OCI-LY1 (cell line): ENCODE results near the gene LITAFD.
"Not testable (repeated sequence)": the region's sequence is repeated elsewhere in the genome, so short reads cannot be mapped to it uniquely, and the experiment has no call there.

ENCODE experiments used
- H2AFZ ChIP-seq: fragments of 200-600 bp; sonication (generic), shearing (Covaris generic); 2 replicates; pipeline ENCODE4 v1.6.0; 2014; ENCODE audit warnings: antibody characterized with exemption, mild to moderate bottlenecking, low read length
- H3F3A ChIP-seq: fragments of 200-600 bp; sonication (generic), shearing (Covaris generic); 2 replicates; pipeline ENCODE4 v1.6.0; 2014; ENCODE audit warnings: mild to moderate bottlenecking, antibody characterized with exemption, low read length, moderate library complexity; ENCODE audit not compliant: insufficient read depth
- H3K27ac ChIP-seq: fragments of 200-600 bp; sonication (generic); 2 replicates; pipeline ENCODE4 v1.5.1; 2014; ENCODE audit warnings: low read length, mixed run types, mild to moderate bottlenecking, low read depth; ENCODE audit not compliant: poor library complexity, severe bottlenecking
- H3K27me3 ChIP-seq: fragments of 200-600 bp; sonication (generic); 2 replicates; pipeline ENCODE4 v1.6.0; 2014; ENCODE audit warnings: antibody characterized with exemption, mild to moderate bottlenecking, low read length, moderate library complexity; ENCODE audit not compliant: insufficient read depth
- H3K36me3 ChIP-seq: fragments of 200-600 bp; sonication (generic); 2 replicates; pipeline ENCODE4 v1.6.1; 2014; ENCODE audit warnings: mild to moderate bottlenecking, antibody characterized with exemption, low read length, moderate library complexity, mixed read lengths; ENCODE audit not compliant: insufficient read depth
- H3K4me1 ChIP-seq: fragments of 200-600 bp; sonication (generic); 2 replicates; pipeline ENCODE4 v1.5.1; 2014; ENCODE audit warnings: mild to moderate bottlenecking, low read length, moderate library complexity; ENCODE audit not compliant: insufficient read depth, severe bottlenecking
- H3K4me2 ChIP-seq: fragments of 200-600 bp; sonication (generic), shearing (Covaris generic); 2 replicates; pipeline ENCODE4 v1.6.1; 2014; ENCODE audit warnings: low read length
- H3K4me3 ChIP-seq: fragments of 200-600 bp; sonication (generic); 2 replicates; pipeline ENCODE4 v1.5.1; 2014; ENCODE audit warnings: low read length, low read depth, mild to moderate bottlenecking, mixed read lengths; ENCODE audit not compliant: poor library complexity, severe bottlenecking
- H3K79me2 ChIP-seq: fragments of 200-600 bp; shearing (Covaris generic); 2 replicates; pipeline ENCODE4 v1.6.1; 2016; ENCODE audit warnings: mixed run types, low read length, mixed read lengths; ENCODE audit not compliant: insufficient read depth
- H3K9ac ChIP-seq: fragments of 200-600 bp; sonication (generic), shearing (Covaris generic); 2 replicates; pipeline ENCODE4 v1.6.1; 2014; ENCODE audit warnings: mild to moderate bottlenecking, low read length, mixed read lengths
- H3K9me2 ChIP-seq: fragments of 200-600 bp; sonication (generic), shearing (Covaris generic); 2 replicates; pipeline ENCODE4 v1.6.1; 2014; ENCODE audit warnings: low read depth, mild to moderate bottlenecking, low read length, mixed read lengths
- H3K9me3 ChIP-seq: fragments of 200-600 bp; shearing (Covaris generic); 2 replicates; pipeline ENCODE4 v1.6.1; 2014; ENCODE audit warnings: low read length, mixed read lengths
- H4K20me1 ChIP-seq: fragments of 200-600 bp; sonication (generic), shearing (Covaris generic); 2 replicates; pipeline ENCODE4 v1.6.0; 2016; ENCODE audit warnings: mild to moderate bottlenecking, low read length; ENCODE audit not compliant: insufficient read depth
- CTCF ChIP-seq: fragments of 200-600 bp; sonication (generic), shearing (Covaris generic); IDR thresholded peaks from 2 replicates; pipeline ENCODE4 v1.5.1; 2017; ENCODE audit warnings: mild to moderate bottlenecking, antibody characterized with exemption, low read length, moderate library complexity, mixed read lengths
- EZH2 ChIP-seq: fragments of 200-600 bp; sonication (generic), shearing (Covaris generic); IDR thresholded peaks from 2 replicates; pipeline ENCODE4 v1.8.0; 2017; ENCODE audit warnings: borderline replicate concordance, mixed run types, mild to moderate bottlenecking, antibody characterized with exemption, low read length, moderate library complexity, mixed read lengths

The LITAFD gene

GRCh38 chr16:8867932-8868415 is 14.2 kb upstream of the LITAFD start:
- Histone ChIP-seq H3K4me2 (peak overlapping the region; percentile 97), H4K20me1 (no peaks in the 10 kb centered on the region), H3K9ac (peak overlapping the region; percentile 91), H3K27ac (peak overlapping the region; percentile 91), H2AFZ (no peak overlapping the region), H3K36me3 (peaks cover 8% of the 10 kb centered on the region; the same call in 1 of the 2 replicates), H3K4me3 (peak overlapping the region; percentile 81), H3K4me1 (peaks cover 55% of the 10 kb centered on the region), H3K9me2 (no peaks in the 10 kb centered on the region), H3K9me3 (no peaks in the 10 kb centered on the region), H3F3A (peaks cover 4% of the 10 kb centered on the region; the same call in 1 of the 2 replicates), H3K79me2 (peaks cover 47% of the 10 kb centered on the region), H3K27me3 (no peaks in the 10 kb centered on the region)
- no peak for TF ChIP-seq EZH2
- no peak for TF ChIP-seq CTCF

GRCh38 chr16:8868416-8869211 is 13.5 kb upstream of the LITAFD start, which contains the start of gene CARHSP1:
Gene CARHSP1, minus strand, starts transcription at chr16:8869006. Its CDS starts 9,678 bp downstream, at chr16:8859328.
- no peaks in the 10 kb centered on the region for H3K9me3 ChIP-seq
- H3K4me3 ChIP-seq: peak within 1 kb of the TSS; percentile 81
- H3K4me2 ChIP-seq: peak within 1 kb of the TSS; percentile 97
- no peaks in the 10 kb centered on the region for H3K27me3 ChIP-seq
- H3K27ac ChIP-seq: peak within 1 kb of the TSS; percentile 91
- 0 out of 2 replicates have a peak within 1 kb of the TSS, but pooled peaks have one; percentile 19 for H2AFZ ChIP-seq
- H3K36me3 ChIP-seq: peaks cover 3% of the 10 kb centered on the region; the same call in 1 of the 2 replicates
- H3K79me2 ChIP-seq: peaks cover 41% of the 10 kb centered on the region
- peak within 1 kb of the TSS; percentile 91 for H3K9ac ChIP-seq
- H3F3A ChIP-seq: peaks cover 4% of the 10 kb centered on the region; the same call in 1 of the 2 replicates
- peaks cover 55% of the 10 kb centered on the region for H3K4me1 ChIP-seq
- H4K20me1 ChIP-seq: no peaks in the 10 kb centered on the region
- no peaks in the 10 kb centered on the region for H3K9me2 ChIP-seq
- no peak for TF ChIP-seq EZH2
- no peak for TF ChIP-seq CTCF

GRCh38 chr16:8869212-8869987 is 12.8 kb upstream of the LITAFD start:
- Histone ChIP-seq H3K9ac (peak overlapping the region; percentile 57), H2AFZ (0 out of 2 replicates have a peak overlapping the region, but pooled peaks have one; percentile 19), H3K36me3 (no peaks in the 10 kb centered on the region; the same call in 1 of the 2 replicates), H3K27ac (peak overlapping the region; percentile 20), H3F3A (peaks cover 4% of the 10 kb centered on the region; the same call in 1 of the 2 replicates), H3K9me2 (no peaks in the 10 kb centered on the region), H3K4me1 (peaks cover 50% of the 10 kb centered on the region), H4K20me1 (no peaks in the 10 kb centered on the region), H3K4me2 (peak overlapping the region; percentile 72), H3K27me3 (no peaks in the 10 kb centered on the region), H3K9me3 (no peaks in the 10 kb centered on the region), H3K4me3 (peak overlapping the region; percentile 55), H3K79me2 (peaks cover 35% of the 10 kb centered on the region)
- TF ChIP-seq EZH2: no peak
- no peak for TF ChIP-seq CTCF

- not testable (repeated sequence) for H3K27me3 ChIP-seq, H3K27ac ChIP-seq, H3K4me3 ChIP-seq, H3F3A ChIP-seq, H3K36me3 ChIP-seq, H3K9me2 ChIP-seq, H3K4me2 ChIP-seq, H2AFZ ChIP-seq, H3K9ac ChIP-seq, H3K9me3 ChIP-seq, H4K20me1 ChIP-seq
- Histone ChIP-seq H3K4me1 (peaks cover 45% of the 10 kb centered on the region), H3K79me2 (peaks cover 30% of the 10 kb centered on the region)
Observed at GRCh38 chr16:8869988-8870241, 12.2 kb upstream of the LITAFD start.
